Body of pancreas (tissue), 4 donors: ENCODE measurements around the gene FHOD1.

Source experiments
- POLR2A ChIP-seq, 3 donors: fragments of 450-650 bp; IDR thresholded peaks; one replicate each; pipeline ENCODE4 v1.6.1; 2016; ENCODE audit warnings: antibody characterized with exemption in 3 of 3, mild to moderate bottlenecking in 2 of 3
- TF ChIP-seq, protein P1 (sequence below), 7 experiments: fragments of 450-650 bp in 4 of 7; fragments of 200-600 bp in 3 of 7; sonication (generic) in 3 of 7; IDR thresholded peaks; one replicate each; pipeline ENCODE4 v1.5.1; 2016 to 2019; ENCODE audit warnings: antibody characterized with exemption in 7 of 7

GRCh38 chr16:67244387-67245185 lies 2.7 kb downstream of the FHOD1 start:
- TF ChIP-seq, protein P1, sequence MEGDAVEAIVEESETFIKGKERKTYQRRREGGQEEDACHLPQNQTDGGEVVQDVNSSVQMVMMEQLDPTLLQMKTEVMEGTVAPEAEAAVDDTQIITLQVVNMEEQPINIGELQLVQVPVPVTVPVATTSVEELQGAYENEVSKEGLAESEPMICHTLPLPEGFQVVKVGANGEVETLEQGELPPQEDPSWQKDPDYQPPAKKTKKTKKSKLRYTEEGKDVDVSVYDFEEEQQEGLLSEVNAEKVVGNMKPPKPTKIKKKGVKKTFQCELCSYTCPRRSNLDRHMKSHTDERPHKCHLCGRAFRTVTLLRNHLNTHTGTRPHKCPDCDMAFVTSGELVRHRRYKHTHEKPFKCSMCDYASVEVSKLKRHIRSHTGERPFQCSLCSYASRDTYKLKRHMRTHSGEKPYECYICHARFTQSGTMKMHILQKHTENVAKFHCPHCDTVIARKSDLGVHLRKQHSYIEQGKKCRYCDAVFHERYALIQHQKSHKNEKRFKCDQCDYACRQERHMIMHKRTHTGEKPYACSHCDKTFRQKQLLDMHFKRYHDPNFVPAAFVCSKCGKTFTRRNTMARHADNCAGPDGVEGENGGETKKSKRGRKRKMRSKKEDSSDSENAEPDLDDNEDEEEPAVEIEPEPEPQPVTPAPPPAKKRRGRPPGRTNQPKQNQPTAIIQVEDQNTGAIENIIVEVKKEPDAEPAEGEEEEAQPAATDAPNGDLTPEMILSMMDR (IDR thresholded peaks at IDR 0.05) = peak in 1 of 7 experiments; percentile 3
- peak in 1 of 3 donors; percentile 27 for TF ChIP-seq POLR2A (IDR thresholded peaks at IDR 0.05)
